Peyer's patch (tissue), 4 donors: ENCODE data around the gene ZNF555.

Experiments used
- POLR2A ChIP-seq, 2 donors: fragments of 450-650 bp; IDR thresholded peaks; one replicate each; pipeline ENCODE4 v1.5.1; 2017; ENCODE audit warnings: antibody characterized with exemption in 2 of 2, mild to moderate bottlenecking in 2 of 2, moderate library complexity in 2 of 2
- TF ChIP-seq, protein P1 (sequence below), 6 experiments: fragments of 450-650 bp in 4 of 6; fragments of 200-600 bp in 2 of 6; sonication (generic) in 1 of 6; IDR thresholded peaks; one replicate each; pipeline ENCODE4 v1.5.1; 2017 to 2019; ENCODE audit warnings: antibody characterized with exemption in 6 of 6, mild to moderate bottlenecking in 3 of 6, moderate library complexity in 1 of 6

DNA sequence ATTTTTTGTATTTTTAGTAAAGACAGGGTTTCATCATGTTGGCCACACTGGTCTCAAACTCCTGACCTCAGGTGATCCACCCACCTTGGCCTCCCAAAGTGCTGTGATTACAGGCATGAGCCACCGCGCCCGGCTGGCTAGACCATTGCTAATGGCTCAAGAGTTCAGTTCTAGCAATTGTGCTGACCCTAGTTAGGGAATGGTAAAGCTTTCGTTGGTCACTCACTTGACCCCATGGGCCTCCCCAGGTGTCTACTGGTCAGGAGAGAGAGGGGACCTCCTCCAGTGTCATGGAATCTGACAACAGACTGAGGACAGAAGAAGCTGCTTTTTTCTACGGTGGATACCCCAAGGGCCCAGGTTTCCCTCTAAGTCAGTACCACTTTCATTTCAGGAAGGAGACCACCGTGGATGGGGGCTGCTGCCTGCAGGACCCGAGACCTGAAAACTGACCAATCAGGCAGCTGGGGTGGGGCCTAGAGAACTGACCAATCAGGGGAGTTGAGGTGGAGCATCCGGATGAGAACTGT, 25.3 kb downstream of the ZNF555 start:
- TF ChIP-seq, protein P1, sequence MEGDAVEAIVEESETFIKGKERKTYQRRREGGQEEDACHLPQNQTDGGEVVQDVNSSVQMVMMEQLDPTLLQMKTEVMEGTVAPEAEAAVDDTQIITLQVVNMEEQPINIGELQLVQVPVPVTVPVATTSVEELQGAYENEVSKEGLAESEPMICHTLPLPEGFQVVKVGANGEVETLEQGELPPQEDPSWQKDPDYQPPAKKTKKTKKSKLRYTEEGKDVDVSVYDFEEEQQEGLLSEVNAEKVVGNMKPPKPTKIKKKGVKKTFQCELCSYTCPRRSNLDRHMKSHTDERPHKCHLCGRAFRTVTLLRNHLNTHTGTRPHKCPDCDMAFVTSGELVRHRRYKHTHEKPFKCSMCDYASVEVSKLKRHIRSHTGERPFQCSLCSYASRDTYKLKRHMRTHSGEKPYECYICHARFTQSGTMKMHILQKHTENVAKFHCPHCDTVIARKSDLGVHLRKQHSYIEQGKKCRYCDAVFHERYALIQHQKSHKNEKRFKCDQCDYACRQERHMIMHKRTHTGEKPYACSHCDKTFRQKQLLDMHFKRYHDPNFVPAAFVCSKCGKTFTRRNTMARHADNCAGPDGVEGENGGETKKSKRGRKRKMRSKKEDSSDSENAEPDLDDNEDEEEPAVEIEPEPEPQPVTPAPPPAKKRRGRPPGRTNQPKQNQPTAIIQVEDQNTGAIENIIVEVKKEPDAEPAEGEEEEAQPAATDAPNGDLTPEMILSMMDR (IDR thresholded peaks at IDR 0.05) = no peak
- no peak for TF ChIP-seq POLR2A (IDR thresholded peaks at IDR 0.05)
